Measurements from ENCODE around the gene ATG7. TPM values are rescaled to one million over a fixed set of nuclear protein-coding genes. Genes with fewer than 3 reads are reported as not detected.

Gene ATG7
- total and polyA plus RNA-seq, 5 donors from 2014 or later = 13.4 to 42.2 (median 15.3) TPM

- no peaks in the 10 kb centered on the region for H3K27me3 ChIP-seq (ENCODE audit: control insufficient read depth, insufficient read depth, low read length)
- H3K36me3 Mint-ChIP-seq = peaks cover 21% of the 10 kb centered on the region
- H3K27me3 Mint-ChIP-seq = no peaks in the 10 kb centered on the region
- no peak overlapping the region for H3K27ac ChIP-seq (ENCODE audit: insufficient read depth, low read length, poor library complexity, severe bottlenecking)
- H3K9me3 ChIP-seq (ENCODE audit: control insufficient read depth in 2 of 2, low read length in 2 of 2) = no peaks in the 10 kb centered on the region
- no peaks in the 10 kb centered on the region for H3K4me1 ChIP-seq (ENCODE audit: control insufficient read depth, insufficient read depth, low read length, poor library complexity, severe bottlenecking)
- H3K36me3 ChIP-seq (ENCODE audit: control insufficient read depth, insufficient read depth, low read length) = no peaks in the 10 kb centered on the region
- no peak for DNase-seq
- peaks cover 16 to 49% (median 25%) of the 10 kb centered on the region in 4 donors for H3K4me1 Mint-ChIP-seq
- no peak overlapping the region for H3K4me3 ChIP-seq (ENCODE audit: low read depth, low read length)
- H3K4me3 Mint-ChIP-seq = no peak overlapping the region
- peak overlapping the region in 2 of 3 donors; percentile 2 to 38 for H3K27ac Mint-ChIP-seq
- H3K9me3 Mint-ChIP-seq = no peaks in the 10 kb centered on the region
- ATAC-seq (ENCODE audit: low read depth in 2 of 2) = no peak
These were observed 311.4 kb downstream of the ATG7 start for GRCh38 chr3:11583638-11584046.

GRCh38 chr3:11584570-11584969, 312.4 kb downstream of the ATG7 start:
- H3K27ac ChIP-seq (ENCODE audit: insufficient read depth, low read length, poor library complexity, severe bottlenecking) = no peak overlapping the region
- no peak overlapping the region for H3K27ac Mint-ChIP-seq
- H3K36me3 ChIP-seq (ENCODE audit: control insufficient read depth, insufficient read depth, low read length) = no peaks in the 10 kb centered on the region
- no peak overlapping the region for H3K4me3 ChIP-seq (ENCODE audit: low read depth, low read length)
- peaks cover 17 to 55% (median 29%) of the 10 kb centered on the region in 4 donors for H3K4me1 Mint-ChIP-seq
- no peaks in the 10 kb centered on the region for H3K4me1 ChIP-seq (ENCODE audit: control insufficient read depth, insufficient read depth, low read length, poor library complexity, severe bottlenecking)
- no peaks in the 10 kb centered on the region for H3K27me3 Mint-ChIP-seq
- no peak for ATAC-seq (ENCODE audit: low read depth in 2 of 2)
- no peak for DNase-seq
- no peaks in the 10 kb centered on the region for H3K9me3 Mint-ChIP-seq
- H3K36me3 Mint-ChIP-seq = peaks cover 27% of the 10 kb centered on the region
- H3K27me3 ChIP-seq (ENCODE audit: control insufficient read depth, insufficient read depth, low read length) = no peaks in the 10 kb centered on the region
- no peak overlapping the region for H3K4me3 Mint-ChIP-seq
- H3K9me3 ChIP-seq (ENCODE audit: control insufficient read depth in 2 of 2, low read length in 2 of 2) = no peaks in the 10 kb centered on the region

DNA sequence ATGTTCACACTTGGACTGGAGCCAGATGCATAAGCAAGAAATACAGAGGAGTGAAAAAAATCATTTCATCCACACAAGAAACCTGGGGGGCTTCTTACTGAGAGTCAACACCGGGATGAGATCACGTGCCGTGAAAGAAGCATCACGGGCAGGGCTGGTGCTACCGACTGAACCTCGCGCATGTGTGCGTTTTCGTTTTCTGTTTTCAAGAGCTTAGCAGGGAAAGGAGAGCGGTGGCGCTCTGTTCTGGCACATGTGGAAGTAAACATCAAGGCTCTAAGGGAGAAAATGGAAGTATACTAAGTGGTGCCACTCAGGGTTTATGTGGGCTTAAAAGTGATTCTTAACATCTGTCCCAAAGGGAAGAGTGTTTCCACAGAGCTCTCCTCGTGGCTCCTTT, 315.6 kb downstream of the ATG7 start:
- H3K36me3 Mint-ChIP-seq = peaks cover 24% of the 10 kb centered on the region
- peak overlapping the region in 1 of 3 donors; percentile 77 for H3K27ac Mint-ChIP-seq
- no peaks in the 10 kb centered on the region for H3K9me3 ChIP-seq (ENCODE audit: control insufficient read depth in 2 of 2, low read length in 2 of 2)
- no peak for ATAC-seq (ENCODE audit: low read depth in 2 of 2)
- no peak overlapping the region for H3K4me3 ChIP-seq (ENCODE audit: low read depth, low read length)
- no peak overlapping the region for H3K4me3 Mint-ChIP-seq
- no peaks in the 10 kb centered on the region for H3K9me3 Mint-ChIP-seq
- H3K4me1 ChIP-seq (ENCODE audit: control insufficient read depth, insufficient read depth, low read length, poor library complexity, severe bottlenecking) = no peaks in the 10 kb centered on the region
- DNase-seq = no peak
- H3K4me1 Mint-ChIP-seq = peaks cover 20 to 57% (median 32%) of the 10 kb centered on the region in 4 donors
- no peak overlapping the region for H3K27ac ChIP-seq (ENCODE audit: insufficient read depth, low read length, poor library complexity, severe bottlenecking)
- H3K36me3 ChIP-seq (ENCODE audit: control insufficient read depth, insufficient read depth, low read length) = no peaks in the 10 kb centered on the region
- H3K27me3 ChIP-seq (ENCODE audit: control insufficient read depth, insufficient read depth, low read length) = no peaks in the 10 kb centered on the region
- H3K27me3 Mint-ChIP-seq = no peaks in the 10 kb centered on the region

- Histone ChIP-seq H3K27me3 (ENCODE audit: control insufficient read depth, insufficient read depth, low read length) (no peaks in the 10 kb centered on the region), H3K4me1 (ENCODE audit: control insufficient read depth, insufficient read depth, low read length, poor library complexity, severe bottlenecking) (no peaks in the 10 kb centered on the region), H3K4me3 (ENCODE audit: low read depth, low read length) (no peak overlapping the region), H3K36me3 (ENCODE audit: control insufficient read depth, insufficient read depth, low read length) (no peaks in the 10 kb centered on the region), H3K9me3 (ENCODE audit: control insufficient read depth in 2 of 2, low read length in 2 of 2) (no peaks in the 10 kb centered on the region), H3K27ac (ENCODE audit: insufficient read depth, low read length, poor library complexity, severe bottlenecking) (no peak overlapping the region)
- DNase-seq (no peak), ATAC-seq (ENCODE audit: low read depth in 2 of 2) (no peak)
- Mint-ChIP-seq H3K27me3 (no peaks in the 10 kb centered on the region), H3K27ac (peak overlapping the region in 2 of 3 donors; percentile 33 to 77), H3K4me3 (no peak overlapping the region), H3K4me1 (peaks cover 18 to 57% (median 31%) of the 10 kb centered on the region in 4 donors), H3K36me3 (peaks cover 24% of the 10 kb centered on the region), H3K9me3 (no peaks in the 10 kb centered on the region)
These were observed 316.1 kb downstream of the ATG7 start for GRCh38 chr3:11588338-11588737.

GRCh38 chr3:11588755-11589154, 316.6 kb downstream of the ATG7 start:
- peaks cover 24% of the 10 kb centered on the region for H3K36me3 Mint-ChIP-seq
- H3K27ac Mint-ChIP-seq = peak overlapping the region in 1 of 3 donors; percentile 77
- H3K4me1 Mint-ChIP-seq = peaks cover 18 to 55% (median 31%) of the 10 kb centered on the region in 4 donors

DNA sequence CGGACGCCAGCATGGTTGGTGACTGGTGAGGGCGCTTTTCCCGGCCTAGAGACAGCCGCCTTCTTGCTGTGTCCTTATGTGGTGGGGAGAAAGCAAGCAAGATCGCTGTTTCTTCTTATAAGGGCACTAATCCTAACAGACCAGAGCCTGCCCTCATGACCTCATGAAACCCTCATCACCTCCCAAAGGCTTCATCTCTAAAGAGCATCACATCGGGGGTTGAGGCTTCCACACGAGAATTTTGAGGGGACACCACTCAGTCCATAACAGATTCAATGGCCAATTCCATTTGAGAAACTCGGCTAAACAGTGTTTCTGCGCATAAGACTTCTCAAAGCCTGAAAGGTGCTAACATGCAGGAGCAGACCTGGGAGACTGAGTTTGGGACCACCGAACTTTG, 317.5 kb downstream of the ATG7 start:
- Mint-ChIP-seq H3K27ac (peak overlapping the region in 1 of 3 donors; percentile 77), H3K4me1 (peaks cover 10 to 53% (median 27%) of the 10 kb centered on the region in 4 donors), H3K36me3 (peaks cover 30% of the 10 kb centered on the region), H3K27me3 (no peaks in the 10 kb centered on the region), H3K4me3 (no peak overlapping the region), H3K9me3 (no peaks in the 10 kb centered on the region)
- Histone ChIP-seq H3K27ac (ENCODE audit: insufficient read depth, low read length, poor library complexity, severe bottlenecking) (no peak overlapping the region), H3K36me3 (ENCODE audit: control insufficient read depth, insufficient read depth, low read length) (peaks cover 3% of the 10 kb centered on the region), H3K9me3 (ENCODE audit: control insufficient read depth in 2 of 2, low read length in 2 of 2) (no peaks in the 10 kb centered on the region), H3K27me3 (ENCODE audit: control insufficient read depth, insufficient read depth, low read length) (no peaks in the 10 kb centered on the region), H3K4me3 (ENCODE audit: low read depth, low read length) (no peak overlapping the region), H3K4me1 (ENCODE audit: control insufficient read depth, insufficient read depth, low read length, poor library complexity, severe bottlenecking) (no peaks in the 10 kb centered on the region)
- DNase-seq = no peak
- no peak for ATAC-seq (ENCODE audit: low read depth in 2 of 2)

More at GRCh38 chr3:11588755-11589154, 316.6 kb downstream of the ATG7 start:
- no peak for ATAC-seq (ENCODE audit: low read depth in 2 of 2)
- no peaks in the 10 kb centered on the region for H3K27me3 ChIP-seq (ENCODE audit: control insufficient read depth, insufficient read depth, low read length)
- H3K9me3 ChIP-seq (ENCODE audit: control insufficient read depth in 2 of 2, low read length in 2 of 2) = no peaks in the 10 kb centered on the region
- no peak overlapping the region for H3K27ac ChIP-seq (ENCODE audit: insufficient read depth, low read length, poor library complexity, severe bottlenecking)
- H3K4me3 ChIP-seq (ENCODE audit: low read depth, low read length) = no peak overlapping the region
- DNase-seq = no peak
- H3K36me3 ChIP-seq (ENCODE audit: control insufficient read depth, insufficient read depth, low read length) = no peaks in the 10 kb centered on the region
- no peaks in the 10 kb centered on the region for H3K9me3 Mint-ChIP-seq
- H3K4me1 ChIP-seq (ENCODE audit: control insufficient read depth, insufficient read depth, low read length, poor library complexity, severe bottlenecking) = no peaks in the 10 kb centered on the region
- H3K27me3 Mint-ChIP-seq = no peaks in the 10 kb centered on the region
- H3K4me3 Mint-ChIP-seq = no peak overlapping the region

DNA sequence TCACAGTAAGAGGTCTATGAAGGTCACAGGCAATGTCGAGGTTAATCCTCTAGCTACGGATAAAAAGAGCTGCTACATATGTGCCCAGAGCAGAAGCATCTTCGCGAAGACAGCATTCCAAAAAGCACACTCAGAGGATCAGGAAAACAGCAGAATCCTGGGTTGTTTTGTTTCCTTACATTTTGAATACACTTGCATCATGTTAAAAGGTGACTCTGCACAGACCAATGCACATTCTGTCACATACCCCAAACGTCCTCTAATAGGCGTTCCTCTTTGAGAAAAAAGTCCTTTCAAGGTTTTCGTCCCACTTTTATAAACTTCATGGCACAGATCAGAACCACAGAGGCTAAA, 318.8 kb downstream of the ATG7 start:
- H3K27ac Mint-ChIP-seq = no peak overlapping the region
- DNase-seq = no peak
- peaks cover 3% of the 10 kb centered on the region for H3K36me3 ChIP-seq (ENCODE audit: control insufficient read depth, insufficient read depth, low read length)

More for the DNA sequence above, 318.8 kb downstream of the ATG7 start:
- H3K4me3 ChIP-seq (ENCODE audit: low read depth, low read length) = no peak overlapping the region
- H3K4me3 Mint-ChIP-seq = no peak overlapping the region
- H3K27me3 Mint-ChIP-seq = no peaks in the 10 kb centered on the region
- no peak overlapping the region for H3K27ac ChIP-seq (ENCODE audit: insufficient read depth, low read length, poor library complexity, severe bottlenecking)
- H3K4me1 Mint-ChIP-seq = peaks cover 10 to 48% (median 25%) of the 10 kb centered on the region in 4 donors
- no peaks in the 10 kb centered on the region for H3K4me1 ChIP-seq (ENCODE audit: control insufficient read depth, insufficient read depth, low read length, poor library complexity, severe bottlenecking)
- no peaks in the 10 kb centered on the region for H3K9me3 Mint-ChIP-seq
- H3K27me3 ChIP-seq (ENCODE audit: control insufficient read depth, insufficient read depth, low read length) = no peaks in the 10 kb centered on the region
- ATAC-seq (ENCODE audit: low read depth in 2 of 2) = no peak
- peaks cover 32% of the 10 kb centered on the region for H3K36me3 Mint-ChIP-seq
- no peaks in the 10 kb centered on the region for H3K9me3 ChIP-seq (ENCODE audit: control insufficient read depth in 2 of 2, low read length in 2 of 2)
